Activated CD4-positive, alpha-beta T cell treated with anti-CD3 and anti-CD28 coated beads, Interleukin-2, amount 10 ng/mL, durations not matched to agents 24 days and 14 days (primary cell): ENCODE results near the gene HOXC4. TPM values are rescaled to one million over a fixed set of nuclear protein-coding genes. Genes with fewer than 3 reads are reported as not detected.

Source experiments
- DNase-seq: peaks from one replicate; pipeline ENCODE4 v3.0.0; 2022
- H3K27ac Mint-ChIP-seq: one replicate; pipeline ENCODE4 v1.8.0; 2022; ENCODE audit warnings: mild to moderate bottlenecking, mixed read lengths
- H3K27me3 Mint-ChIP-seq: one replicate; pipeline ENCODE4 v1.8.0; 2022; ENCODE audit warnings: mixed read lengths
- H3K36me3 Mint-ChIP-seq: one replicate; pipeline ENCODE4 v1.8.0; 2022; ENCODE audit warnings: low read depth, mild to moderate bottlenecking, mixed read lengths
- H3K4me1 Mint-ChIP-seq: one replicate; pipeline ENCODE4 v1.8.0; 2021; ENCODE audit warnings: mixed read lengths
- H3K4me3 Mint-ChIP-seq: one replicate; pipeline ENCODE4 v1.8.0; 2022; ENCODE audit warnings: mild to moderate bottlenecking, moderate library complexity, mixed read lengths
- H3K9me3 Mint-ChIP-seq: one replicate; pipeline ENCODE4 v1.8.0; 2021; ENCODE audit warnings: mixed read lengths
- intact Hi-C: fragments of 100-400 bp; cut with micrococcal nuclease; formaldehyde crosslinking; loops from one replicate; pipeline ENCODE4 v1.15.1; 2023
- total RNA-seq: library from RNA; stranded (reverse); gene quantifications from 2 replicates; pipeline ENCODE4 v1.2.3, GENCODE V29; 2022

HOXC4 gene
- total RNA-seq, 1 donor from 2014 or later: not detected

GRCh38 chr12:54019924-54020590, 33.6 kb upstream of the HOXC4 start:
- H3K4me1 Mint-ChIP-seq: peaks cover 15% of the 10 kb centered on the region
- H3K4me3 Mint-ChIP-seq: no peak overlapping the region
- no peak overlapping the region for H3K27ac Mint-ChIP-seq
- H3K9me3 Mint-ChIP-seq: no peaks in the 10 kb centered on the region
- H3K27me3 Mint-ChIP-seq: peaks cover 75% of the 10 kb centered on the region
- H3K36me3 Mint-ChIP-seq: peaks cover 2% of the 10 kb centered on the region
- intact Hi-C loops: no loop called here
- DNase-seq: no peak

GRCh38 chr12:54020591-54021405, 32.8 kb upstream of the HOXC4 start:
- DNase-seq: no peak
- H3K9me3 Mint-ChIP-seq: no peaks in the 10 kb centered on the region
- peaks cover 75% of the 10 kb centered on the region for H3K27me3 Mint-ChIP-seq
- no peak overlapping the region for H3K27ac Mint-ChIP-seq
- intact Hi-C loops: no loop called here
- H3K36me3 Mint-ChIP-seq: peaks cover 2% of the 10 kb centered on the region
- H3K4me1 Mint-ChIP-seq: peaks cover 13% of the 10 kb centered on the region
- no peak overlapping the region for H3K4me3 Mint-ChIP-seq

GRCh38 chr12:54021432-54022013, 32.1 kb upstream of the HOXC4 start:
- no peaks in the 10 kb centered on the region for H3K9me3 Mint-ChIP-seq
- H3K27ac Mint-ChIP-seq: no peak overlapping the region
- H3K27me3 Mint-ChIP-seq: peaks cover 76% of the 10 kb centered on the region
- no peak for DNase-seq
- intact Hi-C loops: no loop called here
- H3K4me3 Mint-ChIP-seq: no peak overlapping the region
- peaks cover 2% of the 10 kb centered on the region for H3K36me3 Mint-ChIP-seq
- H3K4me1 Mint-ChIP-seq: peaks cover 13% of the 10 kb centered on the region

GRCh38 chr12:54022960-54023884, 30.4 kb upstream of the HOXC4 start:
- H3K27me3 Mint-ChIP-seq: peaks cover 81% of the 10 kb centered on the region
- H3K4me3 Mint-ChIP-seq: no peak overlapping the region
- H3K9me3 Mint-ChIP-seq: no peaks in the 10 kb centered on the region
- no peak overlapping the region for H3K27ac Mint-ChIP-seq
- no peak for DNase-seq
- peaks cover 10% of the 10 kb centered on the region for H3K4me1 Mint-ChIP-seq
- no peaks in the 10 kb centered on the region for H3K36me3 Mint-ChIP-seq
- intact Hi-C loops: no loop called here

GRCh38 chr12:54024127-54024526, 29.5 kb upstream of the HOXC4 start:
- DNase-seq: no peak
- peaks cover 88% of the 10 kb centered on the region for H3K27me3 Mint-ChIP-seq
- H3K9me3 Mint-ChIP-seq: no peaks in the 10 kb centered on the region
- no peaks in the 10 kb centered on the region for H3K36me3 Mint-ChIP-seq
- no peak overlapping the region for H3K27ac Mint-ChIP-seq
- peaks cover 11% of the 10 kb centered on the region for H3K4me1 Mint-ChIP-seq
- H3K4me3 Mint-ChIP-seq: no peak overlapping the region
- intact Hi-C loops: no loop called here

GRCh38 chr12:54024581-54025305, 28.9 kb upstream of the HOXC4 start:
- Mint-ChIP-seq H3K36me3 (no peaks in the 10 kb centered on the region), H3K4me3 (no peak overlapping the region), H3K27ac (no peak overlapping the region), H3K9me3 (no peaks in the 10 kb centered on the region), H3K27me3 (peaks cover 88% of the 10 kb centered on the region), H3K4me1 (peaks cover 14% of the 10 kb centered on the region)
- intact Hi-C loops: no loop called here
- DNase-seq: no peak

GRCh38 chr12:54025499-54026405, 27.9 kb upstream of the HOXC4 start:
- no peak for DNase-seq
- intact Hi-C loops: no loop called here
- Mint-ChIP-seq H3K4me3 (no peak overlapping the region), H3K36me3 (no peaks in the 10 kb centered on the region), H3K27ac (no peak overlapping the region), H3K4me1 (peaks cover 11% of the 10 kb centered on the region), H3K27me3 (peaks cover 87% of the 10 kb centered on the region), H3K9me3 (no peaks in the 10 kb centered on the region)

GRCh38 chr12:54026640-54027441, 26.8 kb upstream of the HOXC4 start:
- H3K4me1 Mint-ChIP-seq: peaks cover 11% of the 10 kb centered on the region
- intact Hi-C loops: no loop called here
- no peaks in the 10 kb centered on the region for H3K36me3 Mint-ChIP-seq
- no peak overlapping the region for H3K4me3 Mint-ChIP-seq
- no peak for DNase-seq
- peaks cover 86% of the 10 kb centered on the region for H3K27me3 Mint-ChIP-seq
- H3K27ac Mint-ChIP-seq: no peak overlapping the region
- H3K9me3 Mint-ChIP-seq: no peaks in the 10 kb centered on the region

- H3K27me3 Mint-ChIP-seq: peaks cover 86% of the 10 kb centered on the region
- H3K27ac Mint-ChIP-seq: no peak overlapping the region
- DNase-seq: no peak
- no peaks in the 10 kb centered on the region for H3K36me3 Mint-ChIP-seq
- H3K4me3 Mint-ChIP-seq: no peak overlapping the region
- intact Hi-C loops: no loop called here
- no peaks in the 10 kb centered on the region for H3K9me3 Mint-ChIP-seq
- H3K4me1 Mint-ChIP-seq: peaks cover 11% of the 10 kb centered on the region
Observed at GRCh38 chr12:54027442-54027786, 26.2 kb upstream of the HOXC4 start.

GRCh38 chr12:54028314-54029201, 25.1 kb upstream of the HOXC4 start, which contains the start of gene HOXC6:
TSS of gene HOXC6 (plus strand) at chr12:54028440. CDS start at chr12:54028522, 82 bp downstream.
- H3K36me3 Mint-ChIP-seq: no peaks in the 10 kb centered on the region
- peaks cover 86% of the 10 kb centered on the region for H3K27me3 Mint-ChIP-seq
- no peaks in the 10 kb centered on the region for H3K9me3 Mint-ChIP-seq
- peaks cover 18% of the 10 kb centered on the region for H3K4me1 Mint-ChIP-seq
- H3K4me3 Mint-ChIP-seq: no peak within 1 kb of the TSS
- intact Hi-C loops: no loop called here
- no peak within 1 kb of the TSS for H3K27ac Mint-ChIP-seq
- DNase-seq: no peak
